WERI-Rb-1 (cell line): ENCODE results near the gene EPHA7.

ENCODE experiments used
- DNase-seq: peaks from one replicate; pipeline ENCODE4 v3.0.0-alpha.2; 2020
- H3K27ac ChIP-seq: fragments of 250-450 bp; sonication (Bioruptor Pico); 2 replicates; pipeline ENCODE4 v1.5.1; 2020; ENCODE audit warnings: mild to moderate bottlenecking, moderate library complexity
- H3K27me3 ChIP-seq: fragments of 250-450 bp; sonication (Bioruptor Pico); 2 replicates; pipeline ENCODE4 v1.5.1; 2021; ENCODE audit warnings: mild to moderate bottlenecking, low read depth, moderate library complexity; ENCODE audit not compliant: insufficient read depth, severe bottlenecking
- H3K36me3 ChIP-seq: fragments of 250-450 bp; sonication (Bioruptor Pico); 2 replicates; pipeline ENCODE4 v1.5.1; 2020; ENCODE audit warnings: mild to moderate bottlenecking, moderate library complexity
- H3K4me3 ChIP-seq: 2 replicates; pipeline ENCODE4 v1.5.1; 2011; ENCODE audit warnings: low read depth, mild to moderate bottlenecking, control low read depth, low read length
- H3K9me3 ChIP-seq: fragments of 250-450 bp; sonication (Bioruptor Pico); 2 replicates; pipeline ENCODE4 v1.5.1; 2021; ENCODE audit warnings: mild to moderate bottlenecking, moderate library complexity; ENCODE audit not compliant: severe bottlenecking
- TF ChIP-seq, protein P1 (sequence below): IDR thresholded peaks from 2 replicates; pipeline ENCODE4 v1.5.1; 2011; ENCODE audit warnings: low read depth, mild to moderate bottlenecking, control low read depth, inconsistent platforms, low read length

EPHA7 gene

DNA sequence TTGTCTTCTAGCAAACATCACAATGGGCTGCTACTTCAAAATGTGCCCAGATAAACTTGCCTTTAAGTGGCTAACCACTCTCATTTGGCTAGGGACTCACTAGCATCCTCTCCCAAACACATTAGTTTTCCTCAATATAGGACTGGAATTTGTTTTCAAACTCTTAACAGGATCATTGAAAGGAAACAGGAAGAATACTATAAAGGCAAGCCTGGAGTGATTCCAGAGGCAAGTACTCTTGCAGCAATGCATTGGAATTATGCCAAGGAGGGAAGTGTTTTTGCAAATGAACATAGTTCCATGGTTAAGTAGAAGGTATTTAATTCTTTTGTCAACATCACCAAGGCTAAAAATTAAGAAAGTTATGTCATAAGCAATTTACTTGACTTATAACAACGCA lies 12.2 kb downstream of the EPHA7 start:
- H3K9me3 ChIP-seq = no peaks in the 10 kb centered on the region
- no peaks in the 10 kb centered on the region for H3K36me3 ChIP-seq
- H3K27me3 ChIP-seq = no peaks in the 10 kb centered on the region
- DNase-seq = no peak
- no peak overlapping the region for H3K4me3 ChIP-seq
- TF ChIP-seq, protein P1, sequence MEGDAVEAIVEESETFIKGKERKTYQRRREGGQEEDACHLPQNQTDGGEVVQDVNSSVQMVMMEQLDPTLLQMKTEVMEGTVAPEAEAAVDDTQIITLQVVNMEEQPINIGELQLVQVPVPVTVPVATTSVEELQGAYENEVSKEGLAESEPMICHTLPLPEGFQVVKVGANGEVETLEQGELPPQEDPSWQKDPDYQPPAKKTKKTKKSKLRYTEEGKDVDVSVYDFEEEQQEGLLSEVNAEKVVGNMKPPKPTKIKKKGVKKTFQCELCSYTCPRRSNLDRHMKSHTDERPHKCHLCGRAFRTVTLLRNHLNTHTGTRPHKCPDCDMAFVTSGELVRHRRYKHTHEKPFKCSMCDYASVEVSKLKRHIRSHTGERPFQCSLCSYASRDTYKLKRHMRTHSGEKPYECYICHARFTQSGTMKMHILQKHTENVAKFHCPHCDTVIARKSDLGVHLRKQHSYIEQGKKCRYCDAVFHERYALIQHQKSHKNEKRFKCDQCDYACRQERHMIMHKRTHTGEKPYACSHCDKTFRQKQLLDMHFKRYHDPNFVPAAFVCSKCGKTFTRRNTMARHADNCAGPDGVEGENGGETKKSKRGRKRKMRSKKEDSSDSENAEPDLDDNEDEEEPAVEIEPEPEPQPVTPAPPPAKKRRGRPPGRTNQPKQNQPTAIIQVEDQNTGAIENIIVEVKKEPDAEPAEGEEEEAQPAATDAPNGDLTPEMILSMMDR = no peak
- no peak overlapping the region for H3K27ac ChIP-seq

DNA sequence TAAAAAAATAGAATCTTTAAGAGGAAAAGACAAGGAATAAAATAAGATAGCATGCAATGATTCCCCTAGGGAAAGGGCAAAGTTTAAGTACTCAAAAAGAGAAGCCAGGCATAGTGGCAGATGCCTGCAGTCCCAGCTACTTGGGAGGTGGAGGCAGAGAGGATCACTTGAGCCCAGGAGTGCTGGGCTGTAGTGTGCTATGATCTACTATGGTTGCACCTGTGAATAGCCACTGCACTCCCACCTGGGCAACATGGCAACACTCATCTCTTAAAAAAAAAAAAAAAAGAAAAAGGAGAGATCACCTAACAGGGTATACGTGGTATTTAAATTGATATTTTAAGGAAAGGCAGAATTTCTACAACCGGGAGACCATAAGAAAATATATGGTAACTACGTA lies 16.0 kb downstream of the EPHA7 start:
- Histone ChIP-seq H3K9me3 (no peaks in the 10 kb centered on the region), H3K36me3 (no peaks in the 10 kb centered on the region), H3K4me3 (no peak overlapping the region), H3K27ac (no peak overlapping the region), H3K27me3 (no peaks in the 10 kb centered on the region)
- no peak for DNase-seq
- TF ChIP-seq, protein P1 = no peak

DNA sequence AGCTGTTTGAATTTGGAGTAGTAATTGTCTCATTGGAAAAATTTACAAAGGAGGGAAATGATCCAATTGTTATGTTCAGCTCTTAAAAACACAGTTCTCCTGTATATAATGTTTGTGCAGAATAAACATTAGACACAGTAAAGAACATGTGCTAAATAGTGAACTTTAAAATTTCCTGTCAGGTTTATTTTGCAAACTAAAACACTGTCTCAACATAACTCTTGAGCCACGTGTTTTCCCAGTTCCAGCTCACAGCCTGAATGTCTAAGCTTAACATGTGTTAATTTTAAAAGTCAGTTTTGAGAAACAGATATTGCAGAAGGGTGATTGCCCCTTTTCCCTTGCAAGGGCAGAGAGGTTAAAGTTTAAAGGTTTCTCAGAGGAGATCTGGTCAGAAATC lies 20.6 kb downstream of the EPHA7 start:
- no peak overlapping the region for H3K27ac ChIP-seq
- no peaks in the 10 kb centered on the region for H3K36me3 ChIP-seq
- H3K27me3 ChIP-seq = no peaks in the 10 kb centered on the region
- TF ChIP-seq, protein P1 = no peak
- H3K4me3 ChIP-seq = no peak overlapping the region
- DNase-seq = no peak
- H3K9me3 ChIP-seq = no peaks in the 10 kb centered on the region

DNA sequence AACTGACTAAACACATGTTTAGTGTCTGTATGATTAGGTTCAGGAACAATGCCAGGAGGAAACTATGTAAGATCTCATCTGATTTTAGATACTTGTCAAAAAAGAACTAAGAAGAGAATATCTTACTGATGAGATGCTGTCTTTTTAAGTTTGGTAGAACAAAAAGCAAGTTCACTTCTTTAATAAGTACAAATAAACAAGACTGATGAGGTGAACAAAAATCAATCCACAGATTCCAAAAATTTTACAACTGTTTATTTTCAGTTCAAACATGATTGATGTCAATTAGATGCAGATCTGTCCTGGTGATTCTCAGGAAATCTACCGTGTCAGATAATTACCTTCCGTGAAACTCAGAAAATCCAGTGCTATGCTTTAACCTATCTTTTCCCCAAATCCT lies 24.9 kb downstream of the EPHA7 start:
- Histone ChIP-seq H3K27ac (no peak overlapping the region), H3K27me3 (no peaks in the 10 kb centered on the region), H3K9me3 (no peaks in the 10 kb centered on the region), H3K36me3 (no peaks in the 10 kb centered on the region), H3K4me3 (no peak overlapping the region)
- no peak for DNase-seq
- TF ChIP-seq, protein P1 = no peak

DNA sequence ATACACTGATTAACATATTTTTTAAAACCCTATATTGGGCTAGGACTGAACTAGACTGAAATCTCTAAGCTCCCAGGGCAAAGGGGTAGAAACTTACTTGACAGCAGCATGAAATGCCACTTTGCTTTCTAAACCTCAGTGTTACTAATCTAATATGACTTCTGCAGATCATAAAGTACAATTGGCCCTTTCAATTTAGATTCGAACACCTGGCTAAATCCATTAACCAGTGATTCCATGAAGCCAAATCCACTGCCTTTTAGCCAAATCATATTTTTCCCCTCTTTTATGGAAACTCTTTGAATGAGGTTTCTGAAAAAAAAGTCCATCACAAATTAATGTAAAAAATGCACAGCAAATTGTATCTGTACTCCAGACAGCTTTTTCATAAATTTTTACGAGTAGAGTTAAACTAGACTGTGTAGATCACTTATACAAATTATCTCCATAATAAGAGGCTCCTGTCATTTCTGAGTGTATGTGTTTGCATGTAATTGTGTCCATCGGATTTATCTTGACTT lies 25.7 kb downstream of the EPHA7 start:
- no peak for DNase-seq
- Histone ChIP-seq H3K27me3 (no peaks in the 10 kb centered on the region), H3K36me3 (no peaks in the 10 kb centered on the region), H3K9me3 (no peaks in the 10 kb centered on the region), H3K27ac (no peak overlapping the region), H3K4me3 (no peak overlapping the region)
- TF ChIP-seq, protein P1 = no peak

DNA sequence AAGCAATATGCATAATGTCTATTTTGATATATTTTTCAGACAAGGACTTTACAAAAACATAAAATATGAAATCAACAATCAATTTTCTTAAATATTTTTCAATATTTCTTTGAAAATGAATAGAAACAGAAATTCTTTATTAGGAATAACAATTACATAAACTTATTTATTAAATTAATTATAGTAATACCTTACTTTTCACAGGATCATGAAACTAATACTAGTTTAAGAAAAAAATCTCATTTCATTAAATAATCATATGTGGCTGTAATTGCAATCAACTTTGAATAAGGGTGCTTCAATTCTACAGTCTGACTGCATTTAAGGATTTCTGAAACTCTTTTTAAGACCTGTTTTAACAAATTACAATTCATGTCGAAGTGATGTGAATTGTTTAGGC lies 26.6 kb downstream of the EPHA7 start:
- Histone ChIP-seq H3K9me3 (no peaks in the 10 kb centered on the region), H3K27me3 (no peaks in the 10 kb centered on the region), H3K27ac (no peak overlapping the region), H3K36me3 (no peaks in the 10 kb centered on the region), H3K4me3 (no peak overlapping the region)
- no peak for DNase-seq
- TF ChIP-seq, protein P1 = no peak
